Left lobe of liver (tissue), 2 donors: ENCODE measurements around the gene AHDC1. TPM values are rescaled to one million over a fixed set of nuclear protein-coding genes. Genes with fewer than 3 reads are reported as not detected.
"Not testable (repeated sequence)": the region's sequence is repeated elsewhere in the genome, so short reads cannot be mapped to it uniquely, and the experiment has no call there.

ENCODE experiments used
- ATAC-seq: fragments of 200-7000 bp; cut with Tn5 transposase; one replicate; pipeline ENCODE4 v1.9.1; 2020; ENCODE audit warnings: mild to moderate bottlenecking, moderate library complexity
- DNase-seq: peaks from one replicate; pipeline ENCODE4 v3.0.0-alpha.2; 2020; ENCODE audit warnings: low spot score
- total RNA-seq: library from RNA; stranded (reverse); gene quantifications from one replicate; pipeline ENCODE4 v1.2.1, GENCODE V29; 2021
- donor health status: DM: no; HTN: no; CAD: no; lungs with moderate emphysema.
- donor health status: DM: no; HTN: yes; CAD: no.

Gene AHDC1
- total RNA-seq, 1 donor from 2014 or later, result 20.0 TPM

- DNase-seq (no peak), ATAC-seq (no peak)
Observed at GRCh38 chr1:27555700-27556424, 48.1 kb downstream of the AHDC1 start.

- DNase-seq, result no peak
- ATAC-seq, result no peak
Observed at GRCh38 chr1:27554759-27555699, 48.9 kb downstream of the AHDC1 start.

GRCh38 chr1:27554293-27554692 is 49.7 kb downstream of the AHDC1 start:
- no peak for ATAC-seq

GRCh38 chr1:27553823-27554222 is 50.1 kb downstream of the AHDC1 start:
- not testable (repeated sequence) for ATAC-seq, DNase-seq

More at GRCh38 chr1:27554293-27554692, 49.7 kb downstream of the AHDC1 start:
- DNase-seq, result no peak

GRCh38 chr1:27552911-27553420 is 51.0 kb downstream of the AHDC1 start:
- DNase-seq, result no peak
- ATAC-seq, result no peak

GRCh38 chr1:27551953-27552312 is 52.0 kb downstream of the AHDC1 start:
- no peak for DNase-seq
- no peak for ATAC-seq

GRCh38 chr1:27551170-27551952 is 52.6 kb downstream of the AHDC1 start:
- ATAC-seq, result no peak
- no peak for DNase-seq

GRCh38 chr1:27550510-27551169 is 53.3 kb downstream of the AHDC1 start:
- peak; percentile 45 for DNase-seq
- no peak for ATAC-seq

GRCh38 chr1:27549807-27550408 is 54.0 kb downstream of the AHDC1 start:
- no peak for ATAC-seq
- DNase-seq, result peak; percentile 46

- DNase-seq (peak; percentile 67), ATAC-seq (peak; percentile 78)
Observed at GRCh38 chr1:27548858-27549719, 54.9 kb downstream of the AHDC1 start.

- ATAC-seq (no peak), DNase-seq (no peak)
Observed at GRCh38 chr1:27548136-27548853, 55.6 kb downstream of the AHDC1 start.

- DNase-seq (no peak), ATAC-seq (no peak)
Observed at GRCh38 chr1:27547220-27548116, 56.5 kb downstream of the AHDC1 start.

- no peak for DNase-seq
- ATAC-seq, result no peak
Observed at GRCh38 chr1:27545876-27546275, 58.1 kb downstream of the AHDC1 start.

GRCh38 chr1:27545271-27545670 is 58.7 kb downstream of the AHDC1 start:
- DNase-seq (no peak), ATAC-seq (no peak)

GRCh38 chr1:27544834-27545233 is 59.1 kb downstream of the AHDC1 start:
- ATAC-seq (no peak), DNase-seq (no peak)

- no peak for DNase-seq
Observed at GRCh38 chr1:27543284-27543683, 60.7 kb downstream of the AHDC1 start.

More at GRCh38 chr1:27543284-27543683, 60.7 kb downstream of the AHDC1 start:
- ATAC-seq, result no peak
